M059J (cell line): Measurements from ENCODE around the gene GSTT2B. TPM values are rescaled to one million over a fixed set of nuclear protein-coding genes. Genes with fewer than 3 reads are reported as not detected.

Experiments used
- total RNA-seq: library from RNA; depleted of rRNA; stranded (reverse); fragments of >200 nt; shearing (Covaris generic); gene quantifications from 2 replicates; pipeline ENCODE4 v1.2.3, GENCODE V29; 2014; rRNA removed

GSTT2B gene
- total RNA-seq, 1 experiment from 2014 or later = 10.1 TPM

Other genes with a start within 250 kb of the GSTT2B start
- gene ZNF70, start 210.1 kb downstream of the GSTT2B start, total RNA-seq = 2.6 and 2.7 TPM in 2 replicates
- not detected in 2 replicates for gene VPREB3, start 206.8 kb downstream of the GSTT2B start, total RNA-seq
- not detected in 2 replicates for gene C22orf15, start 198.2 kb downstream of the GSTT2B start, total RNA-seq
- 1.9 and 2.8 TPM in 2 replicates for gene CHCHD10, start 193.2 kb downstream of the GSTT2B start, total RNA-seq
- 1.9 and 4.2 TPM in 2 replicates for gene MMP11, start 188.3 kb downstream of the GSTT2B start, total RNA-seq
- gene SMARCB1, start 174.2 kb downstream of the GSTT2B start, total RNA-seq = 42.5 and 54.0 TPM in 2 replicates
- gene DERL3, start 122.2 kb downstream of the GSTT2B start, total RNA-seq = 0.44 and 0.49 TPM in 2 replicates
- gene SLC2A11, start 103.3 kb downstream of the GSTT2B start, total RNA-seq = 9.5 and 16.4 TPM in 2 replicates
- 313 and 368 TPM in 2 replicates for gene MIF, start 66.8 kb downstream of the GSTT2B start, total RNA-seq
- gene DDTL, start 5.7 kb upstream of the GSTT2B start, total RNA-seq = 3.7 and 4.1 TPM in 2 replicates
- gene DDT, start 13.2 kb upstream of the GSTT2B start, total RNA-seq = 133 and 197 TPM in 2 replicates
- 0.99 and 1.3 TPM in 2 replicates for gene GSTT2, start 18.9 kb upstream of the GSTT2B start, total RNA-seq
- not detected in 2 replicates for gene GSTT4, start 44.3 kb upstream of the GSTT2B start, total RNA-seq
- gene CABIN1, start 50.1 kb upstream of the GSTT2B start, total RNA-seq = 13.1 and 24.1 TPM in 2 replicates
- gene SUSD2, start 220.3 kb upstream of the GSTT2B start, total RNA-seq = 0.15 TPM in 1 of 2 replicates, not detected in the other